Measurements from ENCODE around the gene CD320.

The CD320 gene

GRCh38 chr19:8255426-8256125 is 52.6 kb downstream of the CD320 start:
- no peak for DNase-seq (ENCODE audit: low read depth in 1 of 2, low spot score in 1 of 2)

- no peak for DNase-seq (ENCODE audit: low read depth in 1 of 2, low spot score in 1 of 2)
Observed at GRCh38 chr19:8254286-8255001, 53.7 kb downstream of the CD320 start.

- DNase-seq (ENCODE audit: low read depth in 1 of 2, low spot score in 1 of 2) = no peak
Observed at GRCh38 chr19:8253678-8254077, 54.5 kb downstream of the CD320 start.

GRCh38 chr19:8252922-8253589 is 55.1 kb downstream of the CD320 start:
- peak; percentile 71 to 75 for DNase-seq (ENCODE audit: low read depth in 1 of 2, low spot score in 1 of 2)

Measured in activated T-helper 1 cell treated with anti-CD3 and anti-CD28 coated beads, Interleukin-2, amount 50 U/mL, for 16 hours (primary cell).